ENCODE data around the gene MTOR.

DNA sequence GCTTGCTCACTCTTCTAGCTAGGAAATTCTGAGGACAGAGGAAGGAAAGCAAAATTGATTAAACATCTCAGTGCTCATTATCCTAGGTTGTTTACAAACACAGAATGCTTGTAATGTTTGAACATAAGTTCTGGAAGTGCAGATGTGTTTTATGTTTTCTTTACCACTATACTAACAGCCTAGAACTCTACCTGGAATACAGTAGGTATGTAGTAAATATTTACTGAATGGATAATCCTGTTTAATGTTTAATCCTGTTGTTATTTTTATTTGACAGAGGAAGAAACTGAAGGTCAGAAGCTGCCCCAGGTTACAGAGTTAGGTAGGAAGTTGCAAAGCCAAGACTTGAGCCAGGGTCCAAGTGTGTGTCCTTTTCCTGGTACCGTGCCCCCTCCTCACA, 6.1 kb downstream of the MTOR start:
- TF ChIP-seq, protein P1, sequence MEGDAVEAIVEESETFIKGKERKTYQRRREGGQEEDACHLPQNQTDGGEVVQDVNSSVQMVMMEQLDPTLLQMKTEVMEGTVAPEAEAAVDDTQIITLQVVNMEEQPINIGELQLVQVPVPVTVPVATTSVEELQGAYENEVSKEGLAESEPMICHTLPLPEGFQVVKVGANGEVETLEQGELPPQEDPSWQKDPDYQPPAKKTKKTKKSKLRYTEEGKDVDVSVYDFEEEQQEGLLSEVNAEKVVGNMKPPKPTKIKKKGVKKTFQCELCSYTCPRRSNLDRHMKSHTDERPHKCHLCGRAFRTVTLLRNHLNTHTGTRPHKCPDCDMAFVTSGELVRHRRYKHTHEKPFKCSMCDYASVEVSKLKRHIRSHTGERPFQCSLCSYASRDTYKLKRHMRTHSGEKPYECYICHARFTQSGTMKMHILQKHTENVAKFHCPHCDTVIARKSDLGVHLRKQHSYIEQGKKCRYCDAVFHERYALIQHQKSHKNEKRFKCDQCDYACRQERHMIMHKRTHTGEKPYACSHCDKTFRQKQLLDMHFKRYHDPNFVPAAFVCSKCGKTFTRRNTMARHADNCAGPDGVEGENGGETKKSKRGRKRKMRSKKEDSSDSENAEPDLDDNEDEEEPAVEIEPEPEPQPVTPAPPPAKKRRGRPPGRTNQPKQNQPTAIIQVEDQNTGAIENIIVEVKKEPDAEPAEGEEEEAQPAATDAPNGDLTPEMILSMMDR (IDR thresholded peaks at IDR 0.05 in 8 of 11, conservative IDR thresholded peaks at IDR 0.05 in 3 of 11) = no peak
- TF ChIP-seq POLR2A (IDR thresholded peaks at IDR 0.05) (no peak), POLR2AphosphoS5 (IDR thresholded peaks at IDR 0.05) (no peak)

Data from spleen (tissue), 7 donors.